Measurements from ENCODE around the gene RAMAC. TPM values are rescaled to one million over a fixed set of nuclear protein-coding genes. Genes with fewer than 3 reads are reported as not detected.
"Not testable (repeated sequence)": the region's sequence is repeated elsewhere in the genome, so short reads cannot be mapped to it uniquely, and the experiment has no call there.

The RAMAC gene
- polyA plus RNA-seq, 1 donor from 2014 or later, result 116 TPM

DNA sequence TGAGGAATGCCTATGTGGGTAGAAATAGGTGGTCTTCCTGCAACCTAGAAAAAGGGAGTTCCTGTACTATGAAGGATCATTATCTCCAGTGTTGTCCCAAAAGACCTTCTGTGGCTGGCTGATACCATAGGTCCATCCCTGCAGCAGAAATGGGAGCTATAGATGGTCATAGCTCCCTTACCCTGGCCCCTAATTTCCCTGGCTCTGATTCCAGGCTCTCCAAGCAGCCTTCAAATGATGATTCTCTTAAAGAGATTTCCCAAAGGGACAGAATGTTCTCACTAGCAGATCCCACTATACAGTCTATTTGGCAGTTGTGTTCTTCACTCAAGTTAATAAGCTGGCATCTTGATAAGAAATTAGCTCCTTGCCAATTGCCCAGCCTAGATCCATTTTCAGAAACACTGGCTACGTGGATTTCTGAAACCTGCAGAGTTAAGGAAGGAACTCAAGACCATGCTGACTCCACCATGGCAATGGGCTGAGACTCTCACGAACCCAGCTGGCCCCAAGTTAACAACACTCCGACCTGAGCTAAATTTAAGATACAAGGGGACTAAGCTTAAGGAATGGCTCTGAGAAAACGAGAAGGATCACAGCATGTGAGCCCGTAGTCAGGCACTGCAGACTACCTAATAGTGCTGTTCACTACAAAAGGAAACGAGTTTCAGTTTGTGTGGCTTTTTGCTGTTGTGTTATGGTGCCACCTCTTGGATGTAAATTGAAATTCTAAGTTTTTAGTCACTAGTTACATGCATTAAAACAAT lies 14.1 kb downstream of the RAMAC start:
- Histone ChIP-seq H3K4me2 (ENCODE audit: low read length) (no peak overlapping the region), H2AFZ (ENCODE audit: low read depth, low read length) (no peak overlapping the region), H4K20me1 (ENCODE audit: insufficient read depth) (no peaks in the 10 kb centered on the region), H3K27me3 (ENCODE audit: insufficient read depth, low read depth, low read length) (no peaks in the 10 kb centered on the region), H3F3A (ENCODE audit: insufficient read depth, low read length, poor library complexity, severe bottlenecking) (no peaks in the 10 kb centered on the region), H3K9me2 (ENCODE audit: insufficient read depth, low read length) (no peaks in the 10 kb centered on the region), H3K27ac (ENCODE audit: low read length) (no peak overlapping the region), H3K9ac (ENCODE audit: low read length) (no peak overlapping the region), H3K36me3 (ENCODE audit: insufficient read depth, low read length) (no peaks in the 10 kb centered on the region), H3K79me2 (replicated peaks; ENCODE audit: insufficient read depth, low read length) (no peaks in the 10 kb centered on the region), H3K4me3 (ENCODE audit: low read length) (no peak overlapping the region), H3K9me3 (ENCODE audit: low read length) (no peaks in the 10 kb centered on the region)
- TF ChIP-seq SMC3 (conservative IDR thresholded peaks at IDR 0.05; ENCODE audit: poor library complexity) (peak; percentile 55), RAD21 (conservative IDR thresholded peaks at IDR 0.05) (peak; percentile 67), MXI1 (conservative IDR thresholded peaks at IDR 0.05; ENCODE audit: poor library complexity, severe bottlenecking) (no peak)
- TF ChIP-seq, protein P1, sequence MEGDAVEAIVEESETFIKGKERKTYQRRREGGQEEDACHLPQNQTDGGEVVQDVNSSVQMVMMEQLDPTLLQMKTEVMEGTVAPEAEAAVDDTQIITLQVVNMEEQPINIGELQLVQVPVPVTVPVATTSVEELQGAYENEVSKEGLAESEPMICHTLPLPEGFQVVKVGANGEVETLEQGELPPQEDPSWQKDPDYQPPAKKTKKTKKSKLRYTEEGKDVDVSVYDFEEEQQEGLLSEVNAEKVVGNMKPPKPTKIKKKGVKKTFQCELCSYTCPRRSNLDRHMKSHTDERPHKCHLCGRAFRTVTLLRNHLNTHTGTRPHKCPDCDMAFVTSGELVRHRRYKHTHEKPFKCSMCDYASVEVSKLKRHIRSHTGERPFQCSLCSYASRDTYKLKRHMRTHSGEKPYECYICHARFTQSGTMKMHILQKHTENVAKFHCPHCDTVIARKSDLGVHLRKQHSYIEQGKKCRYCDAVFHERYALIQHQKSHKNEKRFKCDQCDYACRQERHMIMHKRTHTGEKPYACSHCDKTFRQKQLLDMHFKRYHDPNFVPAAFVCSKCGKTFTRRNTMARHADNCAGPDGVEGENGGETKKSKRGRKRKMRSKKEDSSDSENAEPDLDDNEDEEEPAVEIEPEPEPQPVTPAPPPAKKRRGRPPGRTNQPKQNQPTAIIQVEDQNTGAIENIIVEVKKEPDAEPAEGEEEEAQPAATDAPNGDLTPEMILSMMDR (IDR thresholded peaks at IDR 0.05; ENCODE audit: poor library complexity, severe bottlenecking), result peak; percentile 58

DNA sequence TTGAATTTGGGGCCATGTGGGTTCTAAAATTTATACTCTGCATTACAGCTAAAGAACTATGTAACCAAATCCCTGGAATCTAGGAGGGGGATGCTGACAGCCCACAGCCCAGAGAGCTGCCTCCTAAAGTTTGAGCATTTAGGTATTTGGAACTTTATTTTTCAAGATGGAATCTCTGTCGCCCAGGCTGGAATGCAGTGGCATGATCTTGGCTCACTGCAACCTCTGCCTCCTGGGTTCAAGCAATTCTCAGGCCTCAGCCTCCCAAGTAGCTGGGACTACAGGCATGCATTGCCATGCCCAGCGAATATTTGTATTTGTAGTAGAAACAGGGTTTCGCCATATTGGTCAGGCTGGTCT lies 14.6 kb downstream of the RAMAC start:
- H3K9me2 ChIP-seq (ENCODE audit: insufficient read depth, low read length); H3K79me2 ChIP-seq (replicated peaks; ENCODE audit: insufficient read depth, low read length); H3K9me3 ChIP-seq (ENCODE audit: low read length); H3K4me3 ChIP-seq (ENCODE audit: low read length); H4K20me1 ChIP-seq (ENCODE audit: insufficient read depth); H3K27ac ChIP-seq (ENCODE audit: low read length); H2AFZ ChIP-seq (ENCODE audit: low read depth, low read length); H3K27me3 ChIP-seq (ENCODE audit: insufficient read depth, low read depth, low read length); H3K36me3 ChIP-seq (ENCODE audit: insufficient read depth, low read length); H3K4me2 ChIP-seq (ENCODE audit: low read length); H3K9ac ChIP-seq (ENCODE audit: low read length); H3F3A ChIP-seq (ENCODE audit: insufficient read depth, low read length, poor library complexity, severe bottlenecking): not testable (repeated sequence)

DNA sequence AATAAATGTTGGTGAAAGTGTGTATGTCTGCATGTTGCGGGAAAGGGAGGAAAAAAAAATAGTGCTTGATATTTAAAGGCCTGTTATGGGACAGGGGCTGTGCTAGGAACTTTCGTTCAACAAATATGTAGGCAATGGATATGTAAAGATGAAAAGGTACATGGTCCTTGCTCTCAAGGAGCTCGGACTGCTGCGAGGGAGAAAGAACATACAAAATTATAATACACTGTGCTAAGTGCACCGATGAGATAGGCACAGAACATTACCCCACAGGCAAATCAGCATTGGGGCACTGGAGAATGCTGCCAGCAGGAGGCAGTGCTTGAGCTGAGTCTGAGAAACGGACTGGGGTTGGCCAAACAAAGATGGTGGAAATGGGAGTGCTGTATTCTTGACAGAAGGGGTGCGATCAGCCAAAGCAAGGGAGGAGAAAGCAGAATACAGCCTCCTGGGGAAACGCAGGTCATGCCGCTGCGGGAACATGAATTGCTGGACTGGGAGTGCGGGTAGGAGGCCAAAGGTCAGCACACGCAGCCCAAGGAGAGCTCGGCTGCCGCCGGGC lies 24.8 kb downstream of the RAMAC start:
- Histone ChIP-seq H3F3A (ENCODE audit: insufficient read depth, low read length, poor library complexity, severe bottlenecking) (peaks cover 4% of the 10 kb centered on the region), H3K79me2 (replicated peaks; ENCODE audit: insufficient read depth, low read length) (peaks cover 17% of the 10 kb centered on the region), H3K36me3 (ENCODE audit: insufficient read depth, low read length) (no peaks in the 10 kb centered on the region), H3K27me3 (ENCODE audit: insufficient read depth, low read depth, low read length) (no peaks in the 10 kb centered on the region), H3K9me3 (ENCODE audit: low read length) (no peaks in the 10 kb centered on the region), H3K9me2 (ENCODE audit: insufficient read depth, low read length) (no peaks in the 10 kb centered on the region), H3K4me2 (ENCODE audit: low read length) (peak overlapping the region; percentile 79), H3K9ac (ENCODE audit: low read length) (peak overlapping the region; percentile 96), H2AFZ (ENCODE audit: low read depth, low read length) (peak overlapping the region; percentile 90), H4K20me1 (ENCODE audit: insufficient read depth) (no peaks in the 10 kb centered on the region), H3K4me3 (ENCODE audit: low read length) (peak overlapping the region; percentile 92), H3K27ac (ENCODE audit: low read length) (peak overlapping the region; percentile 93)
- TF ChIP-seq, protein P1 (IDR thresholded peaks at IDR 0.05; ENCODE audit: poor library complexity, severe bottlenecking), result peak; percentile 92
- TF ChIP-seq EZH2 (IDR thresholded peaks at IDR 0.05; ENCODE audit: borderline replicate concordance, insufficient read depth, low read length, poor library complexity, severe bottlenecking) (no peak), SMC3 (conservative IDR thresholded peaks at IDR 0.05; ENCODE audit: poor library complexity) (peak; percentile 74), MXI1 (conservative IDR thresholded peaks at IDR 0.05; ENCODE audit: poor library complexity, severe bottlenecking) (no peak), TAF1 (IDR thresholded peaks at IDR 0.05; ENCODE audit: low read depth) (peak; percentile 25), POLR2AphosphoS5 (IDR thresholded peaks at IDR 0.05) (no peak), RAD21 (conservative IDR thresholded peaks at IDR 0.05) (peak; percentile 66)
- TF ChIP-seq, protein P2, sequence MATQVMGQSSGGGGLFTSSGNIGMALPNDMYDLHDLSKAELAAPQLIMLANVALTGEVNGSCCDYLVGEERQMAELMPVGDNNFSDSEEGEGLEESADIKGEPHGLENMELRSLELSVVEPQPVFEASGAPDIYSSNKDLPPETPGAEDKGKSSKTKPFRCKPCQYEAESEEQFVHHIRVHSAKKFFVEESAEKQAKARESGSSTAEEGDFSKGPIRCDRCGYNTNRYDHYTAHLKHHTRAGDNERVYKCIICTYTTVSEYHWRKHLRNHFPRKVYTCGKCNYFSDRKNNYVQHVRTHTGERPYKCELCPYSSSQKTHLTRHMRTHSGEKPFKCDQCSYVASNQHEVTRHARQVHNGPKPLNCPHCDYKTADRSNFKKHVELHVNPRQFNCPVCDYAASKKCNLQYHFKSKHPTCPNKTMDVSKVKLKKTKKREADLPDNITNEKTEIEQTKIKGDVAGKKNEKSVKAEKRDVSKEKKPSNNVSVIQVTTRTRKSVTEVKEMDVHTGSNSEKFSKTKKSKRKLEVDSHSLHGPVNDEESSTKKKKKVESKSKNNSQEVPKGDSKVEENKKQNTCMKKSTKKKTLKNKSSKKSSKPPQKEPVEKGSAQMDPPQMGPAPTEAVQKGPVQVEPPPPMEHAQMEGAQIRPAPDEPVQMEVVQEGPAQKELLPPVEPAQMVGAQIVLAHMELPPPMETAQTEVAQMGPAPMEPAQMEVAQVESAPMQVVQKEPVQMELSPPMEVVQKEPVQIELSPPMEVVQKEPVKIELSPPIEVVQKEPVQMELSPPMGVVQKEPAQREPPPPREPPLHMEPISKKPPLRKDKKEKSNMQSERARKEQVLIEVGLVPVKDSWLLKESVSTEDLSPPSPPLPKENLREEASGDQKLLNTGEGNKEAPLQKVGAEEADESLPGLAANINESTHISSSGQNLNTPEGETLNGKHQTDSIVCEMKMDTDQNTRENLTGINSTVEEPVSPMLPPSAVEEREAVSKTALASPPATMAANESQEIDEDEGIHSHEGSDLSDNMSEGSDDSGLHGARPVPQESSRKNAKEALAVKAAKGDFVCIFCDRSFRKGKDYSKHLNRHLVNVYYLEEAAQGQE (IDR thresholded peaks at IDR 0.05; ENCODE audit: borderline replicate concordance), result no peak
